Liver (tissue), 3 donors: Measurements from ENCODE around the gene LTBP4.

Experiments used
- CTCF ChIP-seq: fragments of 150-350 bp; IDR thresholded peaks from 2 replicates; pipeline ENCODE4 v1.5.1; 2017; ENCODE audit warnings: improper control_type of control experiment, low read depth, low read length; ENCODE audit not compliant: missing input control
- HNF4G ChIP-seq: IDR thresholded peaks from 2 replicates; pipeline ENCODE4 v1.6.1; 2016; ENCODE audit warnings: antibody characterized with exemption
- MAX ChIP-seq: IDR thresholded peaks from 2 replicates; pipeline ENCODE4 v1.6.1; 2016; ENCODE audit warnings: antibody characterized with exemption
- NR2F2 ChIP-seq: IDR thresholded peaks from 2 replicates; pipeline ENCODE4 v1.6.1; 2016; ENCODE audit warnings: antibody characterized with exemption
- REST ChIP-seq: IDR thresholded peaks from 2 replicates; pipeline ENCODE4 v1.6.1; 2016; ENCODE audit warnings: antibody characterized with exemption, mild to moderate bottlenecking
- ZBTB33 ChIP-seq: IDR thresholded peaks from 2 replicates; pipeline ENCODE4 v1.6.1; 2016; ENCODE audit warnings: antibody characterized with exemption
- donor health status: healthy.
- donor health status: healthy.

GRCh38 chr19:40672573-40673299, 71.6 kb downstream of the LTBP4 start:
- TF ChIP-seq HNF4G = no peak
- no peak for TF ChIP-seq ZBTB33
- TF ChIP-seq NR2F2 = no peak
- TF ChIP-seq REST = no peak
- TF ChIP-seq CTCF = no peak
- no peak for TF ChIP-seq MAX
